Measurements from ENCODE around the gene SSTR5.

SSTR5 gene

GRCh38 chr16:1107731-1108130 lies 35.2 kb downstream of the SSTR5 start:
- DNase-seq = no peak

DNA sequence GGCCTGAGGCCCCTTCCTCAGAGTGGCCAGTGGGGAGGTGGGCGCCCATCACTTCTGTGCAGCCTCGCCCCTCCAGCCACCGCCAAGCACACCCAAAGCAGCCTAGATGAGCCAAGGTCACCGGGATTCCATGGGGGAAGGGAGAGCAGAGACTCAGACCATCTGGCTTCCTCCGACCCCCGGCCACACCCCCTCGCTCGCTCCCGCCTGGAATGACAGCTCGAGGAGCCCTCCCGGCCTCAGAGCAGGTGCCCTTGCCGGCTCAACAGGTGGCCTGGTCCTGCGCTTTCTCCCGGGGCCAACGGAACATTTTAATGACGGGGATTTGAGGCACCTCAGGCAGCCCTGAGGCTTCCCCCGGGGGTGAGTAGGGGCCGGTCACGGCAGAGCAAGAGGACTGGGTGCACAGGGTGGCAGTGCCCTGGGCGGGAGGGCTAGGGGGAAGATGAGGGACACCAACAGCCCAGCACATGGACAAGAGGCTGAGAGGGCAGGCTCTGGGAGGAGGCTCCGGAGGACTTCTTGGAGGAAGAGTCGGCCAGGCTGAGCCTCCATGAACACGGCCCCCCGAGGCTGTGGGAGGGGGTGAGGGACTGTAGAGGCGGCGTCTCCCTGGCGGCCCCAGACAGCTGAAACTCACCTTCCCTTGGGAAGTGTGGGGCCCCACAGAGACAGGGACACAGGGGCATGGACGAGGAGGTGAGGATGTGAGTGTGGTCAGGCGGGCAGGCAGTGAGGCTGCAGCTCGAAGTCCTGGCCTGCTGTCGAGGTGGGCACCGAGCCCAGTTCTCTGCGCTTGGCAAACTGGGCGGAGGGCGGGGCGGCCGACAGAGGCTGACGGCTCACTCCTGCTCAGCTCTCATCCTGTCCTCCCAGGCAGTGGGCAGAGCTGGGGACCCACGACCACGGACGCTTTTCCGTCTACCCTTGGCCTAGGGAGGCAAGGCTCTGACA lies 36.0 kb downstream of the SSTR5 start:
- no peak for DNase-seq

GRCh38 chr16:1109648-1110047 lies 37.1 kb downstream of the SSTR5 start:
- DNase-seq = no peak

GRCh38 chr16:1112506-1113184 lies 40.1 kb downstream of the SSTR5 start:
- no peak for DNase-seq

DNA sequence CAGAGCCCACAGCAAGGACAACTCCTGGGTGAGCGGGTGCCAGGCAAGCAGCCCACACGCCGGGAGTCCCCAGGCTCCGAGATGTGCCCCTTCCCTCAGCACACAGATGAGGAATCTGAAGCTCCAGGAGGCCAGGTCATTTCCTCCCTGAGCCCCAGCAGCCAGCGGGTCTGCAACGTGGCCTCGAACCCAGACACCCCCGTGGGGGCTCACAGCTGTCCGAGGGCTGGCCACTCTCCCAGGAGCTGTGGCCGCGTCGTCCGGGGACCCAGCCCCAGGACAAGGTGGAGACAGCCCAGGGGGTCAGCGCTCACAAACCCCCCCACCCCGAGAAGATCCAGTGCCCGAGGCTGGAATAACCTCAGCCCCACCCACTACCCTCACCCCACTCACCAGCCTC lies 40.9 kb downstream of the SSTR5 start:
- DNase-seq = no peak

GRCh38 chr16:1113889-1114526 lies 41.5 kb downstream of the SSTR5 start:
- no peak for DNase-seq

GRCh38 chr16:1116693-1117077 lies 44.1 kb downstream of the SSTR5 start:
- DNase-seq = no peak

DNA sequence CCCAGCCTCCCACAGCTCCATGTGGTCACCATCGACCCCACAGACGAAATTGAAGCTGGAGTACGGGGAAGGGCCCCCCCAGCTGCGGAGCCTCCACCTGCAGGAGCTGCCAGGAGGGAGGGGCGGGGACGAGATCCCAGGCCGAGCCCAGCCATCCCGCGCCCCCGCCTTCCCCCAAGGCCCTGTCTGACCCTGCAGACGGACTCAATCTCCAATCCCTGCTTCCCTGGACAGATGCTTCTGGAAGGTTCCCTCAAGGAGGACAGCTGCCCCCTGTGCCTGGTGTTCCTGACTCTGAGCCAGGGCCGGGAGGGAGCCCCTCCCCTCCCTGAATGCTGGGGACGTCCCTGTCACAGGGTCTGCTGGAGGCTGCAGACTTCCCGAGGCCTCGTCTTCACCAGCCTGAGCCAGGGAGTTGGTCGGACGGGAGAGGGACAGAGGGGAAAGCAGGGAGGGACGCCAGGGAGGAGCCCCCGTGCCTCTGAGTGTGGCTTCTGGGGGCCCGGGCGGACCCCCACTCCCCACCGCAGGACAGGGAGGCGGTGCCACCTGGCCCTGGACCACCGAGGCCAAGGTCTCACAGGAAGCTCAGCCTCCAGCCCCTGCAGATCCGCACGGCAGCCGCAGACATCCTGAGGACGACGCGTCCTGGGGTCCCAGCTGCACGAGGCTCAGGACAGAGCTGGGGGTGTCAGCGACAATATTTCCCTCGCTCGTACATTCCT lies 44.8 kb downstream of the SSTR5 start:
- DNase-seq = no peak

GRCh38 chr16:1117926-1118325 lies 45.4 kb downstream of the SSTR5 start:
- no peak for DNase-seq

- no peak for DNase-seq
These were observed 46.6 kb downstream of the SSTR5 start for GRCh38 chr16:1119129-1119528.

DNA sequence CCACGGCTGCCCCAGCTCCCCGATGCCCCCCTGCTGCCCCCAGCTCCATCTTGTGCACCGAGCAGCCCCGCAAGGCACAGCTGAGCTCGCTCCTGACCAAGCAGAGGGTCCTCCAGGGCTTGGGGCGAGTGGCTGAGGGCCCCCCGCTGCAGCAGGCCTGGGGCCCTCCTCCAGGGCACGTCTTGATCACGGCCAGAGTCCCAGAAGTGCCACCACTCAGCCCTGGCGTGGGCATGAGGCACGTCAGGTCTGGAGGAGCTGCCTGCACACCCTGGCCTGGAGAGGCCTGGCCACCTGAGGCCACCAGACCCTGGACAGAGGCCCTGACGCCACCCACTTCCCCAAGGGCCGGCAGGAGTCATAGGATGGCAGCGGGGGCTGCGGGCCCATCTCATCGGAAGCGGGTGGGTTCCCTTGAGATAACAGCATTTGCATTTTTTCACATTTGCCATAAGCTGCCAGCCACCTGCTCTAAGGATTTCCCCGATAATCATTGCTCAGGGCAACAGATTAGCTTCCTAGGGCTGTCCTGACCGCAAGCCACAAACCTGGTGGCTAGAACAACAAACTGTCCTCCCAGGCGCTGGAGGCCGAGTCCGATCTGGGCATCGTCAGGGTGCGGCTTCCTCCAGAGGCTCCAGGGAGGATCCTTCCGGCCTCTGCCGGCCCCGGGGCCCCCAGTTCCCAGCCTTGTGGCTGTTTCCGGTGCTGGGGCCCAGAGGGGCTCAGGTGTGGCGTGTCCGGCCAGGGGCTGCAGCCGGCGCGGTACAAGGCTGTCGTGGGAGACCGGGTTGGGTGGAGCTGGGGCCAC lies 47.4 kb downstream of the SSTR5 start:
- no peak for DNase-seq

GRCh38 chr16:1120577-1120941 lies 48.0 kb downstream of the SSTR5 start:
- DNase-seq = no peak

GRCh38 chr16:1121009-1121408 lies 48.5 kb downstream of the SSTR5 start:
- DNase-seq = no peak

DNA sequence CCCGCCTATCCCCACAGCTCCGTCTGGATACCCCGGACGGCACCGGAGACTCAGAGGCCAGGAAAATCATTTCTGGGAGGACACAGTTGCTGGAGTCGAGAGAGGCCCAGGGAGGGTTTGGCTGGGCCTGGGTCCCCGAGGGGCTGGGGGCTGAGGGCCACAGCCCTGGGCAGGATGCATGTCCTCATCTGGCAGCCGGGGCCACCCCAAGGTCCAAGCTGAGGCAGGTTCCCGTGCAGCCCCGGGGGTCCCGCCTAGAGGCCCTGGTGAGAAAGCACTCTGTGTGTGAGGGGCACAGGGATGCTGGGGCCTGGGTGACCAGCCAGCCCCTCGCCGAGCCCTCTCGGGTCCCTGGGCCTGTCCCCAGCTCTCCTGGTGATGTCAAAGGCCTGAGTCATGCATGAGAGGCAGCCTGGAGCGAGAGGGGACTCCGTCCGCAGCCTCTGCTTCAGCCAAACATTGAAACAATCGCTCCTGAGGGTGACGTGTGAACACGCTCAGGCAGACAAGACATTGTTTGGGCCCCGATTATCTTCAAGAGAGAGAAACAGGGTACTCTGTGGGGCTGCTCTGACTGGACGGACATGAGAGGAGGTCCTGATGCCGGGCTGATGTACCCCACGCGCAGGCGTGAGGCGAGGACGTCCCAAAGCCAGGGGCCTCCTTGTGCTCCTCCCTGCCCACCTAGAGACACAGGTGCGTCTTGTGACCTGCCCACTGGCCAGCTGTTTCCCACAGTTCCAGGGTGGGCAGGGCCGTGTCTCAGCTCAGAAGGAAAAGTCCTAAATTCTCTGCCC lies 49.3 kb downstream of the SSTR5 start:
- no peak for DNase-seq

- DNase-seq = no peak
These were observed 49.8 kb downstream of the SSTR5 start for GRCh38 chr16:1122398-1122765.

- no peak for DNase-seq
These were observed 51.1 kb downstream of the SSTR5 start for GRCh38 chr16:1123525-1124230.

GRCh38 chr16:1124291-1124690 lies 51.7 kb downstream of the SSTR5 start:
- no peak for DNase-seq

DNA sequence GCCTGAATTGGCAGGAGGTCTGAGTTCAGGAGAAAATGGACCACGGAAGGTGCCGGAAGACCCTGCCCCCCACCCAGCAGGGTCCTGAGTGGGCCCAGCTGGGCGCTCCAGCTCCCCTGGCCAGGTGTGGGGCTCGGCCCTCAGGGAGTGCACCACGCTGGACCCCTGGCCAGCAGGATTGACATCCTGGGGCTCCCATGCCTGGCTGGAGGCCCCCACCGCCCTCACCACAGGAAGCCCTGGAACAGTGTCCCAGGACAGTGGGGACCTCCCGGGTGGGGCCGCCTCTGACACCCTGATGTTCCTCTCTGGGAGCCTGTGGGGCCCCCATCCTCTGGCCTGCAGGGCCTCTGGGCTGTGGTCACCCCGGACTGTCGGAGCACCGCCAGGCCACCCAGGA lies 52.2 kb downstream of the SSTR5 start:
- no peak for DNase-seq

DNA sequence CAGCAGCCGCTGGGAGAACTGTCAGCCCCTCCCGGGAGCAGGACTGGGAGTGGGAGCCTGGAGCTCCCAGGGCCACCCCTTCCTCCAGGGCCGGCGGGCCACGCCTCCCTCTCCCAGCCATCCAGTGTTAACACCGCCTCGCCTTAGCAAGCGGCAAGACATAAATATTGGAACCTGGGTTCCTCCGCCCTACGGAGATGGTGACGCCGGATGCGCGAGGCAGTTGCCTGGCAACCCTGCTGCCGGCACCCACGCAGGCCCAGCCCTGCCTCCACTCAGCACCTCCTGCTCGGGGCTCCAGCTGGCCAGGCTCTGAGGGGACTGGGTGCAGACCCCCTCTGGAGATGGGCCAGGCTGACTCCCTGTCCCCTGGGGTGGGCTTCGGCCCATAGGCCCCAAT lies 52.9 kb downstream of the SSTR5 start:
- DNase-seq = no peak

GRCh38 chr16:1126044-1126443 lies 53.5 kb downstream of the SSTR5 start:
- DNase-seq = no peak

DNA sequence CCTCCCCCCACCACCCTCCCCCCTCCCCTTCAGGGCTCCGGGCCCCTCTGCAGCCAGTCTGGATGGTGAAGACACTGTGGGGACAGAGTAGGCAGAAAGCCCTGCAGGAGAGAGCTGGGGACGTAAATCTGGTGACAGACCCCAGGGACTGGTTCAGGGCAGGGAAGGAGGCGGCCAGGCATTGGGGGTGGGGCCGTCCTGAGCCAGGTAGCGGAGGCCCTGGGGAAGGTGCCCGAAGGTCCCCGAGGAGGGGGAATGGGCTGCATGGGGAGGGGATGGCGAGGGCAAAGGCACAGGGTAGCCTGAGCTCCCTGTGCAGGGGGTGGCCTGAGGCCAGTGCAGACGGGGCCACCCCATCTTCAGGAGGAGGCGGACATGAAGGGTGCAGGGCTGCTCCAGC lies 54.0 kb downstream of the SSTR5 start:
- DNase-seq = no peak
